Heart left ventricle (tissue), 16 donors: Measurements from ENCODE around the gene KAT8. TPM values are rescaled to one million over a fixed set of nuclear protein-coding genes. Genes with fewer than 3 reads are reported as not detected.

Source experiments
- ATAC-seq, 4 donors: fragments of 200-7000 bp; cut with Tn5 transposase; one replicate each; pipeline ENCODE4 v1.9.1; 2020 to 2022; ENCODE audit warnings: moderate library complexity in 4 of 4, mild to moderate bottlenecking in 3 of 4, moderate number of reproducible peaks in 1 of 4
- DNase-seq, 5 donors: peaks; one replicate each; pipeline ENCODE4 v3.0.0-alpha.2; 2020
- H3K27ac ChIP-seq, 12 donors: fragments of 200-600 bp; sonication (generic) in 4 of 12; one replicate each; pipeline versions ENCODE4 v1.5.0 to v1.8.0; 2016 to 2022; ENCODE audit warnings: mild to moderate bottlenecking in 2 of 12
- H3K27me3 ChIP-seq, 9 donors: fragments of 200-600 bp; sonication (generic) in 2 of 9; one replicate each; pipeline versions ENCODE4 v1.5.1 to v1.8.0; 2016 to 2022; ENCODE audit warnings: mild to moderate bottlenecking in 3 of 9
- H3K36me3 ChIP-seq, 9 donors: fragments of 200-600 bp; sonication (generic) in 2 of 9; one replicate each; pipeline versions ENCODE4 v1.5.0 to v1.8.0; 2018 to 2022; ENCODE audit warnings: mild to moderate bottlenecking in 2 of 9
- H3K4me1 ChIP-seq, 12 donors: fragments of 200-600 bp; sonication (generic) in 4 of 12; one replicate each; pipeline versions ENCODE4 v1.5.0 to v1.8.0; 2016 to 2022; ENCODE audit warnings: mild to moderate bottlenecking in 3 of 12
- H3K4me3 ChIP-seq, 12 donors: fragments of 200-600 bp; sonication (generic) in 4 of 12; one replicate each; pipeline versions ENCODE4 v1.5.0 to v1.8.0; 2017 to 2022; ENCODE audit warnings: mild to moderate bottlenecking in 9 of 12, moderate library complexity in 4 of 12
- H3K9me3 ChIP-seq, 12 donors: fragments of 200-600 bp; sonication (generic) in 4 of 12; one replicate each; pipeline versions ENCODE4 v1.5.0 to v1.8.0; 2016 to 2022; ENCODE audit warnings: mild to moderate bottlenecking in 1 of 12
- POLR2A ChIP-seq, 2 donors: fragments of 450-650 bp; IDR thresholded peaks; one replicate each; pipeline ENCODE4 v1.6.1; 2017; ENCODE audit warnings: antibody characterized with exemption in 2 of 2, mild to moderate bottlenecking in 2 of 2, moderate library complexity in 2 of 2
- WGBS, 4 donors: extraction: QIAGEN DNeasy Blood & Tissue Kit in 2 of 4; methylation state at CpG; one replicate each; pipeline versions ENCODE4 v1.1.5 to v1.1.7; 2013 to 2018; 5-methylcytosine and 5-hydroxymethylcytosine counted together
- intact Hi-C, 10 donors: fragments of 100-400 bp; cut with DNase I; formaldehyde crosslinking; loops; one replicate each; pipeline versions ENCODE4 v1.11.1 to v1.14.2; 2022
- polyA plus RNA-seq, 2 donors: library from polyadenylated mRNA; stranded (reverse); fragments of 200-250 nt; gene quantifications; one replicate each; pipeline ENCODE4 v1.2.3, GENCODE V29; 2013
- total RNA-seq, 9 donors: library from RNA; depleted of rRNA in 2 of 9; stranded (reverse); fragments of >200 nt in 2 of 9; fragmentation: NEBNext Ultra II Directional in 3 of 9; extraction: Animal tissue kit (Norgen Biotek cat#: 25700) in 3 of 9; gene quantifications; one replicate each; pipeline versions ENCODE4 v1.1.0 to v1.2.4, GENCODE V29; 2016 to 2023
- TF ChIP-seq, protein P1 (sequence below), 12 donors: fragments of 200-600 bp; sonication (generic) in 4 of 12; IDR thresholded peaks; one replicate each; pipeline versions ENCODE4 v1.5.0 to v1.8.0; 2018 to 2022; ENCODE audit warnings: antibody characterized with exemption in 12 of 12, mild to moderate bottlenecking in 5 of 12
- donor health status: ischemic (EF 13 %, LVEDD 7.1; RV severe dilation, severe dysfunction).
- donor health status: healthy with polysubstance abuse.
- donor health status: DM: no; HTN: yes; CAD: no.
- donor health status: DM: no; HTN: no; CAD: no.
- donor health status: ischemic (EF 25% LVEDD 6.9; RV normal size, moderate dysfunction).
- donor health status: ischemic (EF 25% LVEDD 5.7; RV mildly dilated, moderate dysfunction).
- donor health status: healthy.
- donor health status: DM: yes; HTN: yes; CAD: no.
- donor health status: ischemic (EF 35%, LVEDD 5.7; RV mildly dilated, moderate dysfunction).
- donor health status: nonischemic (EF 11% LVEDD 7.7; RV severe dilation, severe dysfunction).
- donor health status: DM: yes; HTN: yes; CAD: no.
- donor health status: PGD.
- donor health status: ischemic (EF 29% LVEDD 5.4; RV normal size, mild dysfunction).
- donor health status: nonischemic (EF 23%, LVEDD 6.1; RV moderate dilation, normal function).

Gene KAT8
- total and polyA plus RNA-seq, 11 donors, result 52.8 to 83.2 (median 64.7) TPM

DNA sequence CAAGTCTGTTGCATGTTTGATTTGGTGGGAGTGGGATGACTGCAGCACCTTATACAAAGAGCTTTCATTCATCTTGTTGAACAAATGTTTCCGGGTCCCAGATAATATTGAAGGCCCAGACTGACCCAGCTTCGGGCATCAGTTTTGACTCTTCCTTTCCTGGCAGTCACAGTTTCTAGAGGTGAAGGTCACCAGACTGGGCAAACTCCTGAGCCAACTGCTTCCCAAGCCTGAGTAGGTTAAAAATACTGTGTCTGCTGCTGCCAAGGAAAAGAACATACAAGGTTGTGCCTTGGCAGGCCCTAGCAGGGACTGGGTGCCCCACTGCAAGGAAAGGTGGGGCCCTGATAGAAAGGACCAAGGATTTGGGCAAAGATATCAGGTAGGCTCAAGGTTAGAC, 4.8 kb upstream of the KAT8 start:
- TF ChIP-seq POLR2A (IDR thresholded peaks at IDR 0.05), result no peak
- TF ChIP-seq, protein P1, sequence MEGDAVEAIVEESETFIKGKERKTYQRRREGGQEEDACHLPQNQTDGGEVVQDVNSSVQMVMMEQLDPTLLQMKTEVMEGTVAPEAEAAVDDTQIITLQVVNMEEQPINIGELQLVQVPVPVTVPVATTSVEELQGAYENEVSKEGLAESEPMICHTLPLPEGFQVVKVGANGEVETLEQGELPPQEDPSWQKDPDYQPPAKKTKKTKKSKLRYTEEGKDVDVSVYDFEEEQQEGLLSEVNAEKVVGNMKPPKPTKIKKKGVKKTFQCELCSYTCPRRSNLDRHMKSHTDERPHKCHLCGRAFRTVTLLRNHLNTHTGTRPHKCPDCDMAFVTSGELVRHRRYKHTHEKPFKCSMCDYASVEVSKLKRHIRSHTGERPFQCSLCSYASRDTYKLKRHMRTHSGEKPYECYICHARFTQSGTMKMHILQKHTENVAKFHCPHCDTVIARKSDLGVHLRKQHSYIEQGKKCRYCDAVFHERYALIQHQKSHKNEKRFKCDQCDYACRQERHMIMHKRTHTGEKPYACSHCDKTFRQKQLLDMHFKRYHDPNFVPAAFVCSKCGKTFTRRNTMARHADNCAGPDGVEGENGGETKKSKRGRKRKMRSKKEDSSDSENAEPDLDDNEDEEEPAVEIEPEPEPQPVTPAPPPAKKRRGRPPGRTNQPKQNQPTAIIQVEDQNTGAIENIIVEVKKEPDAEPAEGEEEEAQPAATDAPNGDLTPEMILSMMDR (IDR thresholded peaks at IDR 0.05), result no peak
- no peaks in the 10 kb centered on the region for H3K9me3 ChIP-seq
- no peaks in the 10 kb centered on the region for H3K27me3 ChIP-seq
- intact Hi-C loops, result loop anchor here in 2 of 10 donors (10.0 kb wide), 1 partner anchor 332 kb away; the partner anchor contains the start of gene ZNF843 (in 2 of the 2)
- H3K36me3 ChIP-seq, result peaks cover 0 to 40% (median 32%) of the 10 kb centered on the region in 9 donors
- no peak overlapping the region for H3K4me3 ChIP-seq
- 29 to 57% (median 45%) methylated on average over 2 of the region's 2 CpGs for WGBS, 4 donors
- ATAC-seq (peak in 3 of 4 donors; percentile 14 to 47 (median 35)), DNase-seq (peak in 1 of 5 donors; percentile 55)
- H3K4me1 ChIP-seq, result peaks cover 4 to 59% (median 32%) of the 10 kb centered on the region in 12 donors
- peak overlapping the region; percentile 67 to 96 (median 82) for H3K27ac ChIP-seq

DNA sequence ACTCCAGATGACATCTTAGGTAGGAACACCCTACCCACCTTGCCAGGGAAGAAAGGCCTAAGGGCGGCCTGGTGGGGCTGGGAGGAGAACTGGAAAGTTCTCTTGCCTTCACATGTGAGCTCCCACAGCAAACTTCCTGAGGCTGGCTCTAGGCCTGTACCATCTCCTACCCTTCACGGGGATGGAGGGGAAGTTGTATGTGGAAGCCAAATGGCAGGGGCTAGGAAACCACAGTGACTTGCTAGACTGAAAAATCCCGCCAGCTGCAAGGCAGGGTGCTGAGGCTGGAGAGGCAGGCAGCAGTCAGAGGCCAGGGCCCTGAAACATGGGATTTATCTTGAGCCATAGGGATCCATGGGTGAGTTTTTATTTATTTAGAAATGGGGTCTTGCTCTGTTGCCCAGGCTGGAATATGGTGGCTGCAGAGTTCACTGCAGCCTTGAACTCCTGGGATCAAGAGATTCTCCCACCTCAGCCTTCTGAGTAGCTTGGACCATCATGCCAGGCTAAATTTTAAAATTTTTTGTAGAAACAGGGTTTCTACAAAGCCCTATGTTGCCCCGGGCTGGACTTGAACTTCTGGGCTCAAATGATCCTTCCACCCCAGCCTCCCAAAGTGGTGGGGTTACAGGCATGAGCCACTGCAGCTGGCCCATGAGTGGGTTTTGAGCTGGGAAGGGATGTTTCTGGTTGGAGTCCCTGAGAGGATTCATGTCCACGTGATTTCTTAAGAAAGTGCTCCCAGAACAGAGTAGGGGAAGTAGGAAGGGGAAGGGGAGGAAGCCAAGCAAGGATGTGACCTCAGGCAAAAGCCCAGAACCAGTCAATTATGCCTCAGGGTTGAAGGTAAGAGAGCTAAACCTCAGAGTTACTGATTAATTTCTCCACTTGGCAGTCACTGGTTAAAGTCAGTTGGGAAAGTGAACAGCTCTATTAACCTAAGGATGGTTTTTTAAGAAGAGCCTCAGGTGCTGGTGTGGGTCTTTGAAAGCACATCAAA, 4.0 kb upstream of the KAT8 start:
- intact Hi-C loops, result loop anchor here in 2 of 10 donors (10.0 kb wide), 1 partner anchor 331 kb away; the partner anchor contains the start of gene ZNF843 (in 2 of the 2)
- H3K4me1 ChIP-seq, result peaks cover 4 to 59% (median 35%) of the 10 kb centered on the region in 12 donors
- peak overlapping the region; percentile 67 to 96 (median 82) for H3K27ac ChIP-seq
- no peaks in the 10 kb centered on the region for H3K9me3 ChIP-seq
- DNase-seq (no peak), ATAC-seq (peak in 1 of 4 donors; percentile 30)
- no peak for TF ChIP-seq POLR2A (IDR thresholded peaks at IDR 0.05)
- TF ChIP-seq, protein P1 (IDR thresholded peaks at IDR 0.05), result no peak
- 65 to 74% (median 70%) methylated on average over 4 to 5 of the region's 5 CpGs for WGBS, 4 donors
- peak overlapping the region in 1 of 12 donors; percentile 15 for H3K4me3 ChIP-seq
- H3K27me3 ChIP-seq, result no peaks in the 10 kb centered on the region
- H3K36me3 ChIP-seq, result peaks cover 0 to 40% (median 32%) of the 10 kb centered on the region in 9 donors

DNA sequence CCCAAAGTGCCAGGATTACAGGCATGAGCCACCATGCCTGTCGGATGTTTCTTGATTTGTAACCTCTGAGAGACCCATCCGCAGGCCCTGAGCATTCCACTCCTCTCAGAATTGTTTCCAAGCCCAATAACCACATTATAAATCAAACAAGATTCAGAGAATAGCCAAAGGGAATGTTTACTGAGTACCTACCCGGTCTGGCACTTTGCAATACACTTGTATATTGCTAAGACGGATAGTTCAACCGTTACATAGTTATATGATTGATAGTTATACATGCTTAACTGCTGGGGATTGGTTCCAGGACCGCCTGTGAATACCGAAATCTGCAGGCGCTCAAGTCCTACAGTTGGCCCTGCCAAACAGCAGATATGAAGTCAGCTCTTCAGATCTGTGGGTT, 3.0 kb upstream of the KAT8 start:
- ATAC-seq (no peak), DNase-seq (no peak)
- H3K36me3 ChIP-seq, result peaks cover 0 to 45% (median 37%) of the 10 kb centered on the region in 9 donors
- WGBS, 4 donors, result 90 to 94% (median 93%) methylated on average over 8 of the region's 8 CpGs
- no peaks in the 10 kb centered on the region for H3K27me3 ChIP-seq
- H3K27ac ChIP-seq, result peak overlapping the region; percentile 67 to 96 (median 82)
- TF ChIP-seq, protein P1 (IDR thresholded peaks at IDR 0.05), result no peak
- TF ChIP-seq POLR2A (IDR thresholded peaks at IDR 0.05), result no peak
- H3K4me1 ChIP-seq, result peaks cover 0 to 62% (median 36%) of the 10 kb centered on the region in 12 donors
- H3K4me3 ChIP-seq, result no peak overlapping the region
- H3K9me3 ChIP-seq, result no peaks in the 10 kb centered on the region
- intact Hi-C loops, result loop anchor here in 2 of 10 donors (10.0 kb wide), 1 partner anchor 330 kb away; the partner anchor contains the start of gene ZNF843 (in 2 of the 2)
